NCI-H2081 (cell line): ENCODE data around the gene SOHLH1.

ENCODE experiments used
- DNase-seq, 2 experiments: peaks; one replicate each; lab custom pipeline; 2025; lab: John Stamatoyannopoulos, UW

SOHLH1 gene, protein sequence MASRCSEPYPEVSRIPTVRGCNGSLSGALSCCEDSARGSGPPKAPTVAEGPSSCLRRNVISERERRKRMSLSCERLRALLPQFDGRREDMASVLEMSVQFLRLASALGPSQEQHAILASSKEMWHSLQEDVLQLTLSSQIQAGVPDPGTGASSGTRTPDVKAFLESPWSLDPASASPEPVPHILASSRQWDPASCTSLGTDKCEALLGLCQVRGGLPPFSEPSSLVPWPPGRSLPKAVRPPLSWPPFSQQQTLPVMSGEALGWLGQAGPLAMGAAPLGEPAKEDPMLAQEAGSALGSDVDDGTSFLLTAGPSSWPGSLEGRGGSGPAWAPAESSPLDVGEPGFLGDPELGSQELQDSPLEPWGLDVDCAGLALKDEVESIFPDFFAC

GRCh38 chr9:135699440-135699839 is at the start of gene SOHLH1:
Gene SOHLH1, minus strand, starts transcription at chr9:135699481. Its CDS starts 14 bp downstream, at chr9:135699467.
- no peak for DNase-seq

DNA sequence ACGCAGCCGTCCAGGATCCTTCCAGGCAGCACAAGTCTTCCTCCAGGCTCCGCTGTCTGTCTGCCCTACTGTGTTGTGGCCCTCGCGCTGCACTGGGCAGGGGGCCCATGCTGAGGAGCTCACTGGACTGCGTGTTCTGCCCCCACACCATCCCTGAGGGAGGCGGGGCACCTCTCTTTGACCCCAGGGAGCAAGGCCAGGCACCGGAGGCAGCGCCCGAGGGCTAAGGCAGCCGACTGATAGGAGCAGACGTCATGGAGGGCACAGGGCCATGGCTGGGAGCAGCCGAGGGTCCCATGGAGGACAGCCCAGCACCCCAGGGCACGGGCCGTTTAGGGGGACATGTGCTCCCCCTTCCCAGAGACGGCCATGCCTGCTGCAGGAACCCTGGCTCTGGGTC is 49.4 kb upstream of the SOHLH1 start:
- no peak for DNase-seq

- no peak for DNase-seq
Observed at GRCh38 chr9:135747311-135747710, 48.0 kb upstream of the SOHLH1 start.

DNA sequence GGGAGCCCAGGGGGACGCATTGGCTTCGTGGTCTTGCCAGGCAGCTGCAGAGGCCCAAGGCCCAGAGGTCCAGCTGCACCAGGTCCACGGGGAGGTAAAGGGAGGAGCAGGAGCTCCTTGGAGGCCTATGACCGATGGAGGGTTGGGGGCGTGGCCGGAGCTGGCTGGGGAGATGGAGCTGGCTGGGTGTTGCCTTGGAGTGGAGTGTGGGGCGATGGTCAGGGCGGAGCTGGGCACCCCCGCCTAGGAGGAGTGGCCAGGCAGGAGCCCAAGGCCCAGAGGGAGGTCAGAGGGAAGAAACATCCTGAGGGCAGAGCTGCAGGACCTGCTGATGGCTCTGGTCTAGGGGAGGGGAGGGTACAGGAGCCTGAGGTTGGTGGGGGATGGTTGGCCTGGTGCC is 47.3 kb upstream of the SOHLH1 start:
- DNase-seq: no peak

- no peak for DNase-seq
Observed at GRCh38 chr9:135745686-135746324, 46.5 kb upstream of the SOHLH1 start.

DNA sequence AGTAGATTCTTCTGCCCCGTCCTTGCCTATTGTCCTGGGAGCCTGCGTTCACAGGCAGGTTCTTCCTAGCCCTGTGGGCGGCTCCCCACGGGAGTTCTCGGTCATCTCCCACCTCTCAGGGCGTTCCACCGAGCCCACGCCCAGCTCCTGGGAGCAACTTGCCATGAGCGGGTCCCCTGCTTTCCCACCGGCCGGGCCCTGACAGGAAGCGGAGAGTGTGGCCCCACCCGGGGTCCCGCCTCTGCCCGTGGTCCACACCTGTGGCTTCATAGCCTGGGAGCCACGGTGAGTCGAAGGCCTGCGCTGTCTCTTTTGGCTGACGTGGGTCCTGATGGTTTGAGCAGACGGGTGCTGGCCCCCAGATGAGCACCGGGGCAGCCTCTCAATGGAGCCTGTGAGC is 45.9 kb upstream of the SOHLH1 start:
- DNase-seq: no peak

GRCh38 chr9:135744333-135745070 is 45.2 kb upstream of the SOHLH1 start:
- no peak for DNase-seq

DNA sequence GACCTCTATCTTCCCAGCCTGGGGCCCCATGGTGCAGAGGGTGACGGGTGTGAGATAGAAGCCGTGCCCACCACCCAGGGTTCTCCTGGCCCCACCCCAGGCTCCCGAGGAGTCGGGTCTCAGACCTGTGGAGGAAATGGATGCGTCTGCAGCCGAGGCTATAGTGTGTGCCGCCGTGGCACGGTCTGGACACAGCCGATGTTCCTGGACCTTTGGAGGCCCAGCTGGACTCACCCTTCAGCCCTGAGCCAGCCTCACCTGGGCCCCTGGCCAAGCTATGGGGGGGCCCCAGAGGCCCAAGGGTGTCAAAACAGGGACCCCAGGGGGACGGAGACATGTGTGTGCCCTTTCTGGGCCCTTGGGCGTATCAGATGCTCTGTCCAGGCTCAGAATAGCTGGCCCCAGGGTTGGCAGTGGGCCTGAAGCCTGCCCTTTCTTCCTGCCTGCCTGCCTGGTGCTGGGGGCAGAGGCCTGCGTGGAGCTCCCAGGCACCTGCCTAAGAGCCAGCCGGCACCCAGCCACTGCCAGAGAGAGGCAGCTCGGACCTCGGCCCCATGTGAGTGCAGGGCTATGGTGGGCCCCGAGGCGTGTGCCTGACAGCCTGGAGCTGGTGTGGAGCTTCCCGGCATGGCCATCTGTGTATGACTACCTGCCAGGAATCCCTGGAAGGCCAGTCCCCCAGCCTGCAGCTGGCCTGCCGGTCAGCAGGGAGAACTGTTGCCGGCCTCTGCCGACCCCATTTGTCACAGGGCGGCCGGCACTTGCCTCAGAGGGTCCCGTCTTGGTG is 44.5 kb upstream of the SOHLH1 start:
- no peak for DNase-seq

GRCh38 chr9:135743021-135743420 is 43.7 kb upstream of the SOHLH1 start:
- DNase-seq: no peak

DNA sequence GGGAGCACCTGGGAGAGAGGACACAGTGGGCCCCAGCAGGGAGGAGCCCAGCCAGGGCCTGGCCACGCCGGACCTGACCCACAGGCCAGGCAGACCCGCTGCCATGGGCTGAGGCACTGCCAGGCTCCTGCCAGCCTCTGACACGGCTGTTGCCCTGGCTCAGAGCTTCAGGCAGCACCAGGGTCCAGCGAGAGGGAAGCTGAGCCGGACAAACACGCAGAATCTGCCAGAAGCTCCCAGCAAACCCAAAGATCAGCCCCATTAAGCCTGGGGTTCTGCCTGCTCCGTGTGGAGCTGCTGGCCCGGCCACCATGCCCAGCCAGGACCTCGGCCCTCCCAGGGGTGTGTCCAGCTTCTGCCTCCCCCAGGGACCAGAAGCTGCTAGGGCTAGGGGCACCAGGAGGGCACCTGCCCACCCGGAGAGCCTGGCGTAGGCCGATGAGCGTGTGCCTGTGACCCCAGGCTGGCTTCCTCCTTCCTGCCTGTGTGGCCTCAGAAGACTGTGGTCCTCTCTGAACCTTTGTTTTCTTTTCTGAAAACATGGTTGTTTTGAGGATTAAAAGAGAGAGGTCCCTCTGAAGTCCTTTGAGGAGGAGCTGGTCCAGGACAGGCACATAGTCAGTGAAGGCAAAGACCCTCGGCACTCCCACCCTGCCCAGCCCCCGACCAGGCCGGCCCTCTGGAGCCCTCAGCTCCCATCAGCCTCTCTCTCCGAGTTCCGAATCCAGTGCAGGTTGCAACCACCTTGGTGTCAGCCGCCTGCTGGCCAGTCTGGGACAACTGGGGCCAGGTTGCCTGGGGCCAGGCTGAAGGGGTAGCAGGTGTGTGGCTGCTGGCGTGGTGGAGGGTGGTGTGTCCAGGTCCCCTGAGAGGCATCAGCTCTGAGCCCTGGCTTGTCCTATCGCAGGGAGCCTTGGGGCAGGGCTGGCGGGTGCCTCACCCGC is 42.3 kb upstream of the SOHLH1 start:
- no peak for DNase-seq

GRCh38 chr9:135739271-135740220 is 40.3 kb upstream of the SOHLH1 start:
- DNase-seq: no peak

DNA sequence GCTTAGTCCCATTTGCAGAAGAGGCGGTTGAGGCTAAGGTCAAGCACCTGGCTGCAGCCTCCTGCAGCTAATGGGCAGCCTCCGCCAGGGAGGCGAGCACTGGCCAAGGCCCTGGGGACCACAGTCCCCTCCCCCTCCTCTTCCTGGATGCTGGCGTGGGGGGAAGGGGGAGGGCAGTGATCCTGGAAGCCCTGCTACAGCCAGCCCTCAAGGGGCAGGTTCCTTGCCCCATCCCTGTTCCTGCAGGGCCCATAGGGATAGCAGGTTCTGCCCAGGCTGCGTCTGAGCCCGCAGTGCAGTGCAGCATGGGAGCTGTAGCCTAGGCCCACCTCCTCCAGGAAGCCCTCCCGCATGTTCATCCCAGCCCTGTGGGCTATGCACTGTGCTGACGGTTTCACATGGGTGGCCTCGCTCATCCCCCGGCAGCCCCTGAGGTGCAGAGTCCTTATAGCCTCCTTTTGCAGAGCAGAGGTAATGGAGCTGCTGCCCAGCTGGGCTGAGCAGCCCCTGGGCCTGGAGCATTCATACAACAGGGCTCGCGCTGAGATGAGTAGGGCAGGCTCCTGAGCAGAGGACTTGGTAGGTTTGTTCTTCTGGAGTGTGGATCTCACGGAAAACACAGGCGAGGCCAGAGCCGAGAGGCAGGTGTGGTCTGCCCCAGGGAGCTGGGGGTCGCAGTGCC is 38.7 kb upstream of the SOHLH1 start:
- no peak for DNase-seq

DNA sequence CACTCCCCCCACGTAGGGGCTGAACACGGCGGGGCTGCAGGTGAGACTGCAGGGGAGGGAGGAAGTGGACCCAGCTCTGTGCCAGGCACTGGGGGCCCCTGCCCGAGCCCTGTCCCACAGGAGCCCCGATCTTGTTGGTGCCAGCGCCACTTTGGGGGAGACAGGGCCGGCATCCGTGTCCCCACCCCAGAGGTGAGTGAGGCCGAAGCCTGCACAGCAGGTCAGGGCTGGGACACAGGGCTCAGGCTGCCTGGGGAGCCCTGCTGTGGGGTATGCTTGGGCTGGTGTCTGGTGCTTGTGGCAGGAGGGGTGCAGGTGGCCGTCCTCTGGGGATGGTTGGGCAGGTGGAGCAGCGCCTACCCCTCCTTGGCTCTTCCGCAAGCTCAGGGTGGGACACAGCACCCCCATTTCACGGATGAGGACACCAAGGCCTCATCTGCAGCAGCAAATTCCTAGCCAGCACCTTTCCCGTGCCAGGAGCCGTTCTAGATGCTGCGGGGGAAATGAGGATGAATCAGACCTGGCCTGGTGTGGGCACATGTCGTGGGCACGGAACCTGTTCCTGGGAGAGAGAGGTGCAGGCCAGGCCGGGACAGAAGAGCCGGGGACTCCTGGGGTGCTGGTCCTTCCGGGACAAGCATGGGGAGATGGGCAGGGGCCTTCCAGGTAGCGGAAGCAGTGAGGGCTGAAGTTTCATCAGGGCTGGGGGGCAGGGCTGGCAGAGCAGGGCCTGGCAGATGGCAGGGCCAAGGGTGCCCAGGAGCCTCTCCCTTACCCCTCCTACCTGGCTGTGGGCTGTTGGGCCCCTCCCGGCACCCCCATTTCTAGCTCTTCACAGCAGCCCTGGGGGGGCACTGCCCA is 37.9 kb upstream of the SOHLH1 start:
- DNase-seq: no peak

- DNase-seq: no peak
Observed at GRCh38 chr9:135736272-135736978, 37.1 kb upstream of the SOHLH1 start.

- DNase-seq: no peak
Observed at GRCh38 chr9:135734616-135735144, 35.4 kb upstream of the SOHLH1 start.

DNA sequence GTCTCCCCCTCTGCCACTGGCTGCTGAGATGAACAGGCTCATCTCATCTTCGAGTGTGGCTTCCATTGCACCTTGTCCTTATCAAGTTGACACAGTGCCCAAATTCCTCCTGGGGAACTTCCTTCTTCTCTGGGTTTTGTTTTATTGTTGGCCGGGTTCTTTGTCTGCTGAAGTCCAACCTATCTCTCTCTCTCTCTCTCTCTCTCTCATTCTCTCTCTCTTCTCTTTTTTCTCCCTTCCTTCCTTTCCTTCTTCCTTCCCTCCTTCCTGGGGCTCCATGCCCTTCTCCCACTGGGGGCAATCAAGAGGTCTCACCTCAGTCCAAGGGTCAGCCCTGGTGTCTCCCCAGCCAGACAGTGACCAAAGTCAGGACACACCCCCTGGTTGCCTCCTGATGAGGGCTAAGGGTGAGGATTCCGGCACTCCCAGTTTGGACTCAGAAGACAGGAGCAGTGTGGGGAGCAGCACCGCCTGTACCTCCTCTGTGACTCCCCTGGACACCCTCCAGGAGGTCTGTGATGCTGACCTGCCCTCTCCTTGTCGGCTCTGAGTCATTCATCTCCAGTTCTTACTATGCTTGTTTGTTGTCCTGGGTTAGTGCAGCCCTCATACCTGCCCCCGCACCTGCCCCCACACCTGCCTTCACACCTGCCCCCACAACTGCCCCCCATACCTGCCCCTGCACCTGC is 33.4 kb upstream of the SOHLH1 start:
- DNase-seq: no peak

DNA sequence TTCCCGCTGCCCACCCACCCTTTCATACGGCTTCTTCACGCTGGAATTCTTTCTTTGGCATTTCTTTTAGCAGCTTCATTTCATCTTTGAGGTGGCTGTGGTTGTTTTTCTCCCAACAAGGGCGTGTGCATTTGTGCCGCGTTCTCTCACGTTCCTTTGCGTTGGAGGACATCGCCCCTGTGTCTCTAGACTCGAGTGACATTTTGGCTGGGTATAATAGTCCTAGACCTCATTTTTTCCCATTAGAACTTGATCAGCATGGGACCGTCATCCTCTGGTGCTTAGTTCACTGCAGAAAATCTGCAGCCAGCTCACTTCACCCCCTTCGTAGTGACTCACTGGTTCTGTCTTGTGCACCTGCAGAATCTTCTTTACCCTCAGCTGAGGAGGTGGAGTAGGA is 32.2 kb upstream of the SOHLH1 start:
- DNase-seq: no peak
